ENCODE measurements around the gene CRYBG3.

DNA sequence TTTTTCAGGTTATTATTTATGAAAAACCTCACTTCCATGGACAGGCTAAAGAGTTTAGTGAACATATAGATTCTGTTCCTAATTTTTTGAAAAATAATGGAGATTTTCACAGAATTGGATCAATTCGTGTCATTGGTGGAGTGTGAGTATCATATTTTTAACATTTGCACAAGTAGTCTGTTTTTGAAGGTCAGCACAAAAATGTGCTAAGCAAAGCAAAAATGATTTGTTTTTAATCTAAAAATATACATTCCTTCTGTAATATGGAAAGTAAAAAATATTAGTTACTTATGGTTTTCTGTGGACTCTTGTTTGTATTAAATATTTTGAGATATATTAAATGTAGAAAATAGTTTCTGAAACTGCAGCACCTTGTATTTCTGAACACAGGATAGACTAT, 71.0 kb downstream of the CRYBG3 start:
- TF ChIP-seq POLR2A (IDR thresholded peaks at IDR 0.05): no peak
- TF ChIP-seq, protein P1, sequence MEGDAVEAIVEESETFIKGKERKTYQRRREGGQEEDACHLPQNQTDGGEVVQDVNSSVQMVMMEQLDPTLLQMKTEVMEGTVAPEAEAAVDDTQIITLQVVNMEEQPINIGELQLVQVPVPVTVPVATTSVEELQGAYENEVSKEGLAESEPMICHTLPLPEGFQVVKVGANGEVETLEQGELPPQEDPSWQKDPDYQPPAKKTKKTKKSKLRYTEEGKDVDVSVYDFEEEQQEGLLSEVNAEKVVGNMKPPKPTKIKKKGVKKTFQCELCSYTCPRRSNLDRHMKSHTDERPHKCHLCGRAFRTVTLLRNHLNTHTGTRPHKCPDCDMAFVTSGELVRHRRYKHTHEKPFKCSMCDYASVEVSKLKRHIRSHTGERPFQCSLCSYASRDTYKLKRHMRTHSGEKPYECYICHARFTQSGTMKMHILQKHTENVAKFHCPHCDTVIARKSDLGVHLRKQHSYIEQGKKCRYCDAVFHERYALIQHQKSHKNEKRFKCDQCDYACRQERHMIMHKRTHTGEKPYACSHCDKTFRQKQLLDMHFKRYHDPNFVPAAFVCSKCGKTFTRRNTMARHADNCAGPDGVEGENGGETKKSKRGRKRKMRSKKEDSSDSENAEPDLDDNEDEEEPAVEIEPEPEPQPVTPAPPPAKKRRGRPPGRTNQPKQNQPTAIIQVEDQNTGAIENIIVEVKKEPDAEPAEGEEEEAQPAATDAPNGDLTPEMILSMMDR (IDR thresholded peaks at IDR 0.05): no peak
